ENCODE data around the gene BSPRY. TPM values are rescaled to one million over a fixed set of nuclear protein-coding genes. Genes with fewer than 3 reads are reported as not detected.
"Not testable (repeated sequence)": the region's sequence is repeated elsewhere in the genome, so short reads cannot be mapped to it uniquely, and the experiment has no call there.

Gene BSPRY
- total RNA-seq, 1 donor from 2014 or later: not detected

DNA sequence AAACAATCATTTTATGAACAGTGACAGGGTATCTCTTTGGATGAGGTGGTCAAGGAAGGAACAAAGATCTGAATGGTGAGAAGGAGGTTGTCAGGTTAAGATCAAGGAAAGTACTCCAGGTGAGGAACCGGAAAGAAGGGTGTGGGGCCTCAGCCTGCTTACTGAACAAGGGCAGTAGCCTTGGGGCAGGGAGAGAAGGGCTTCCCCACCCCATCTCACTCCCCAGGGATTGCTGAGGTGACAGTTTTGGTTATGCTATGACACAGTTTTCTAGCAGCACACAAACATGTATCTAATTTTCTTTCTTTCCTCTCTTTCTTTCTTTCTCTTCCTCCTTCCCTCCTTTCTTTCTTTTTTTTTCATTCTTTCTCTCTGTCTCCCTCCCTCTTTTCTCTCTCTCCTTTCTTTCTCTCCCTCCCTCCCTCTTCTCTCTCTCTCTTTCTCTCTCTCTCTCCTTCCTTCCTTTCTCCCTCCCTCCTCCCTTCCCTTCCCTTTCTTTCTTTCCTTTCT is 31.6 kb downstream of the BSPRY start:
- Mint-ChIP-seq H3K4me1 (ENCODE audit: low read depth) (no peaks in the 10 kb centered on the region), H3K36me3 (ENCODE audit: low read depth) (no peaks in the 10 kb centered on the region), H3K27me3 (ENCODE audit: low read depth) (no peaks in the 10 kb centered on the region), H3K4me3 (ENCODE audit: unreplicated experiment) (no peak overlapping the region), H3K27ac (ENCODE audit: unreplicated experiment) (no peak overlapping the region), H3K9me3 (ENCODE audit: low read depth) (no peaks in the 10 kb centered on the region)
- TF ChIP-seq, protein P1, sequence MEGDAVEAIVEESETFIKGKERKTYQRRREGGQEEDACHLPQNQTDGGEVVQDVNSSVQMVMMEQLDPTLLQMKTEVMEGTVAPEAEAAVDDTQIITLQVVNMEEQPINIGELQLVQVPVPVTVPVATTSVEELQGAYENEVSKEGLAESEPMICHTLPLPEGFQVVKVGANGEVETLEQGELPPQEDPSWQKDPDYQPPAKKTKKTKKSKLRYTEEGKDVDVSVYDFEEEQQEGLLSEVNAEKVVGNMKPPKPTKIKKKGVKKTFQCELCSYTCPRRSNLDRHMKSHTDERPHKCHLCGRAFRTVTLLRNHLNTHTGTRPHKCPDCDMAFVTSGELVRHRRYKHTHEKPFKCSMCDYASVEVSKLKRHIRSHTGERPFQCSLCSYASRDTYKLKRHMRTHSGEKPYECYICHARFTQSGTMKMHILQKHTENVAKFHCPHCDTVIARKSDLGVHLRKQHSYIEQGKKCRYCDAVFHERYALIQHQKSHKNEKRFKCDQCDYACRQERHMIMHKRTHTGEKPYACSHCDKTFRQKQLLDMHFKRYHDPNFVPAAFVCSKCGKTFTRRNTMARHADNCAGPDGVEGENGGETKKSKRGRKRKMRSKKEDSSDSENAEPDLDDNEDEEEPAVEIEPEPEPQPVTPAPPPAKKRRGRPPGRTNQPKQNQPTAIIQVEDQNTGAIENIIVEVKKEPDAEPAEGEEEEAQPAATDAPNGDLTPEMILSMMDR (IDR thresholded peaks at IDR 0.05): no peak
- DNase-seq (ENCODE audit: low spot score): no peak

GRCh38 chr9:113381441-113381840 is 32.1 kb downstream of the BSPRY start:
- not testable (repeated sequence) for H3K9me3 Mint-ChIP-seq (ENCODE audit: low read depth); H3K36me3 Mint-ChIP-seq (ENCODE audit: low read depth); H3K27me3 Mint-ChIP-seq (ENCODE audit: low read depth); H3K4me3 Mint-ChIP-seq (ENCODE audit: unreplicated experiment); DNase-seq (ENCODE audit: low spot score); H3K4me1 Mint-ChIP-seq (ENCODE audit: low read depth); H3K27ac Mint-ChIP-seq (ENCODE audit: unreplicated experiment)

GRCh38 chr9:113381909-113382411 is 32.6 kb downstream of the BSPRY start:
- Mint-ChIP-seq H3K4me1 (ENCODE audit: low read depth) (no peaks in the 10 kb centered on the region), H3K27ac (ENCODE audit: unreplicated experiment) (no peak overlapping the region), H3K27me3 (ENCODE audit: low read depth) (no peaks in the 10 kb centered on the region), H3K4me3 (ENCODE audit: unreplicated experiment) (no peak overlapping the region), H3K36me3 (ENCODE audit: low read depth) (peaks cover 3% of the 10 kb centered on the region), H3K9me3 (ENCODE audit: low read depth) (no peaks in the 10 kb centered on the region)
- TF ChIP-seq, protein P1 (IDR thresholded peaks at IDR 0.05): no peak
- DNase-seq (ENCODE audit: low spot score): no peak

DNA sequence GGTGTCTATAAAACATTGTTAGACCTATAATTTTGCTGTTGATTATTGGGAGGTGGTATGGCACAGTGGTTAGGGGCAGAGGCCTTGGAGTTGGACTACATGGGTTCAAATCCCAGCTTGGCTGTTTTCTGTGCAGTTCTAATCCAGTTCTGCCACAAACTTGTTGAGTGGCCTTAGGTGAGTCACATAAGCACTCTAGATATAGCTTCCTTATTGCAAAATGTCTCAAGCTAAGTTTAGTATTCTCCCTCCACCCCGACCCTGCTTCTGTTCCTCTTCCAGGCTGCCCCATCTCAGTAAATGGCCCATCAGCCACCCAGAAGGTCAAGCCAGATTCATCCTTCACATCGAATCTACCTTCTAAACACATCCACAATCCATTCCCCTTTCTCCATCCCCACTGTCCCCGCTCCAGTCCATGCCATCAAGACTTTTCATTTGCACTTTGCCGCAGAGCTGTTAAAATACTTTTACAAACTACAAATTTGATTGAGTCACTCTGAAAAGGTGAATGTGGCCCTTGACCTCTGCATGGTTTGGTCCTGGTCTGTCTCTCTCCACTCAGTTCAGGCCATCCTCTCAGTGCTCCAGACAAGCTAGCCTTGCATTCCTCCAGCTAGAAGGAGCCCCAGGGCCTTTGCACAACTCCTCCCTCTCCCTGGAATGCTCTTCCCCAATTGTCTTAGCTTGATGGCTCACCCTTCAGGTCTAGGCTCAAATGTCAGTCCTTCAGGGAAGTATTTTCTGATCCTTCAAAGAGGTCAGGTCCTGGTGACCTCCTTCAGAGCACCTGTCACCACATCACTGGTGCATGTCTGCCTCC is 37.4 kb downstream of the BSPRY start:
- no peaks in the 10 kb centered on the region for H3K4me1 Mint-ChIP-seq (ENCODE audit: low read depth)
- DNase-seq (ENCODE audit: low spot score): no peak
- peaks cover 22% of the 10 kb centered on the region for H3K36me3 Mint-ChIP-seq (ENCODE audit: low read depth)
- TF ChIP-seq, protein P1 (IDR thresholded peaks at IDR 0.05): no peak
- no peak overlapping the region for H3K4me3 Mint-ChIP-seq (ENCODE audit: unreplicated experiment)
- no peaks in the 10 kb centered on the region for H3K27me3 Mint-ChIP-seq (ENCODE audit: low read depth)
- no peaks in the 10 kb centered on the region for H3K9me3 Mint-ChIP-seq (ENCODE audit: low read depth)
- H3K27ac Mint-ChIP-seq (ENCODE audit: unreplicated experiment): no peak overlapping the region

DNA sequence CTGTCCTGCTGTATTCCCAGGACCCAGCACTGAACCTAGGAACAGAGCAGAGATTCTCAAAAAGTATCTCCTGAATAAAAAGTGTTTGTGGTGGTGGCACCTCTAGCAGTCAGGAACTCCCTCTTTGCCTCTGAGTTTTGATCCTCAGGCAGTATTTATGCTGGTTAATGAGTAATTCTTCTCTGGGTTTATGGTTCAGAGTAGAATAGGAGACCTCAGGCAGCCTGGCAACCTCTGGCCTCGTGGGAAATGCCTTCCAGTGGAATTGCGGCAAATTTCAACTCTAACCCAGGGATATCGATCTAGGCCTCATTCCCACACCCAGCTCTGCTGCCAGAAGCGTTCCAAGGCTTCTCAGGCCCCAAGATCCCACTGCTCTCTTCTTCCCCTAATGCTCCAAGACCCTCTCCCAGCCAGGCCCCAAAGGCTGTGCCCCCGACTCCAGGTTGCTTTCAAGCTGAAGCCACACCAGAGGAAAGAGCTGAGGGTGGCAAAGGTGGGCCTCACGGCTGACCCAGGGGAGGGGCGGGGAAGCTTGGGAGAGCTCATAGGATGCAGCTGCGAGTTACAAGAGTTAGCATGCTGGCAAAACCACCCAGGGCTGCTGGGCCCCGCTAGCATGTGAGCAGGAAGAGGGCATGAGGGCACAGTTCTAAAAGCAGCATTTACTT is 38.4 kb downstream of the BSPRY start:
- Mint-ChIP-seq H3K27me3 (ENCODE audit: low read depth) (no peaks in the 10 kb centered on the region), H3K4me1 (ENCODE audit: low read depth) (no peaks in the 10 kb centered on the region), H3K4me3 (ENCODE audit: unreplicated experiment) (no peak overlapping the region), H3K36me3 (ENCODE audit: low read depth) (peaks cover 25% of the 10 kb centered on the region), H3K9me3 (ENCODE audit: low read depth) (no peaks in the 10 kb centered on the region), H3K27ac (ENCODE audit: unreplicated experiment) (no peak overlapping the region)
- DNase-seq (ENCODE audit: low spot score): peak; percentile 72
- TF ChIP-seq, protein P1 (IDR thresholded peaks at IDR 0.05): no peak
